ENCODE results near the gene PDE6C. TPM values are rescaled to one million over a fixed set of nuclear protein-coding genes. Genes with fewer than 3 reads are reported as not detected.

The PDE6C gene
- total RNA-seq, 4 donors from 2014 or later = not detected

DNA sequence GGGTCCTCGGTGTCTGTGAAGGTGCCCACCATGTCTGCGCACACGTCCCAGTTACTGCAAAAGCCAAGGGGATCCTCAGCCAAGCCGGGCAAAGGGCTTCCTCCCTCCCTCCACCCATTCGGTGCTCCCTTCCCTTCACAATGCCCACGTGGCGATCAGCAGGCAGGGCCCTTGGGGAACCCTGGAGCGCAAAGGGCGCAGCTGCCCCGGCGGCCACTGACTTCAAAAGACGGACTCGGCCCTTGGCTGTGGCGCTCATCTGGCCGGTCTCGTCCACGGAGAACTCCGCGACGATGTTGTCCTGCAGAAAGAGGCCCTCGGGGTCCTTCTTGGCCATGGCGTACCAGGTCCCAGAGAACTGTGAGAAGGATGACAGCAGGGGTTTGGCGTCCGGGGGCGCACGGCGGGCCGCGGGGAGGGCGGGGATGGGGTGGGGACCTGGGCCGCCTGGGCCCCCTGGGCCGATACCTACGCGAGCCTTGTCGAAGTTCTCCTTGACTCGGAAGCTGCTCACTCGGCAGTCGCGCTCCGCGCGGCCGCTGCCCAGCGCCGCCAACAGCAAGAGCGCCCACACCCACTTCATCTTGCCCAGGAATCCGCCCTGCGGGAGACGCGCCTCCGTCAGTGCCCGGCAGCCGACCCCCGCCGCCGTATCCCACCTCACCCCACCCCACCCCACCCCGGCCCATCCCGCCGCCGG is 11.7 kb upstream of the PDE6C start:
- no peak for TF ChIP-seq POLR2A (IDR thresholded peaks at IDR 0.05)
- TF ChIP-seq, protein P1, sequence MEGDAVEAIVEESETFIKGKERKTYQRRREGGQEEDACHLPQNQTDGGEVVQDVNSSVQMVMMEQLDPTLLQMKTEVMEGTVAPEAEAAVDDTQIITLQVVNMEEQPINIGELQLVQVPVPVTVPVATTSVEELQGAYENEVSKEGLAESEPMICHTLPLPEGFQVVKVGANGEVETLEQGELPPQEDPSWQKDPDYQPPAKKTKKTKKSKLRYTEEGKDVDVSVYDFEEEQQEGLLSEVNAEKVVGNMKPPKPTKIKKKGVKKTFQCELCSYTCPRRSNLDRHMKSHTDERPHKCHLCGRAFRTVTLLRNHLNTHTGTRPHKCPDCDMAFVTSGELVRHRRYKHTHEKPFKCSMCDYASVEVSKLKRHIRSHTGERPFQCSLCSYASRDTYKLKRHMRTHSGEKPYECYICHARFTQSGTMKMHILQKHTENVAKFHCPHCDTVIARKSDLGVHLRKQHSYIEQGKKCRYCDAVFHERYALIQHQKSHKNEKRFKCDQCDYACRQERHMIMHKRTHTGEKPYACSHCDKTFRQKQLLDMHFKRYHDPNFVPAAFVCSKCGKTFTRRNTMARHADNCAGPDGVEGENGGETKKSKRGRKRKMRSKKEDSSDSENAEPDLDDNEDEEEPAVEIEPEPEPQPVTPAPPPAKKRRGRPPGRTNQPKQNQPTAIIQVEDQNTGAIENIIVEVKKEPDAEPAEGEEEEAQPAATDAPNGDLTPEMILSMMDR (IDR thresholded peaks at IDR 0.05) = no peak
- peak overlapping the region; percentile 5 for H3K4me3 ChIP-seq (ENCODE audit: low read depth, poor library complexity, severe bottlenecking)
- intact Hi-C loops (cut with DNase I; ENCODE audit: low total_unique reads) = no loop called here
- peak in 1 of 2 donors; percentile 80 for DNase-seq (ENCODE audit: low spot score in 2 of 2)
- 24 to 43% methylated on average over 20 of the region's 60 CpGs for whole genome bisulfite sequencing, 2 donors

DNA sequence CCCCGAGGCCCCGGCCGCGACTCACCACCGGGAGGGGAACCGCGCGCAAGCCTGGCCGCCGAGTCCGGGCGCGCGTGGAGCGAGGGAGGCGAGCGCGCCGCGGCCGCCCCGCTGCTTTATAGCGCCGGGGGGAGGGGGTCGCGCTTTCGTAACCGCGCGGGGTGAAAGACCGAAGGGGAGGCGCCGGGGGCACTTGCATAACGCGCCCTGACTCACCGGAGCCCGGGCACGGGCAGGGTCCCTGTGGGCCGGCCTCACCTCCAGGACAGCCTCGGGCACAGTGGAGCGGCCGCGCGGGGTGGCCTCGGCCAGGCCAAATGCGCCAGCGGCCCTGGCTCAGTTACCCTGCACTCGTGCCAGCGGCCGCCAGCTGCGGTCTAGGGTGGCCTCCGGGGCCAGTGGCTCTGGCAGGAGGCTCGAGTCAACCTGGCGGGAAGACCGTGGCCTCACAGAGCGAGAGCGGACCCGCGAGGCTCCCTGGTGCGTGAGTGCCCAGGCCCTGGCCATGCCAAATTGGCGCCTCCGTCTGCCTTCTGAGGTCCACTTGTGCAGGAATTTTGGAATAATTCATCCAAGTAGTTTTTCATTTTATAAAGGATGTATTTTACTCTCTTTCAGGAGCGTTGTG is 11.1 kb upstream of the PDE6C start, which contains the start of gene RBP4:
Gene RBP4, minus strand, starts transcription at position 90 of the 628 bp plus-strand sequence. CDS start 207 bp downstream, outside the sequence.
- DNase-seq (ENCODE audit: low spot score in 2 of 2) = no peak

DNA sequence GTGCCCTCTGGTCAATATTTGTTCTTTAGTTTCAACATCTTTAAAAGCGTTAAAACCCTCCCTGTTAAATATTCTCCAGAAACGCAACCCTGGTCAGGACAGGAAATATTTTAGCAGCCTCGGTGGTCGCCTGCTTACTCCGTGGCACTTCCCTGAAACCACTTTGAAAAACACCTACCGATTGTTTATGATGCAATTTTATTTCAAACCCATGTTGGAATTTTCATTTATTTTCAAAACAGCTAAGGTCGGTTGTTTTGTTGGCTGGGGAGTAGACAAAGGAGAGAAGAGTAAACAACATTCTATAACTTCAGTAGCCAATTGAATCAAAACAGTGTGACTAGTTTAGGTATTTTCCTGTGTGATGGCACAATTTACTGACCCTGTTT is 10.6 kb upstream of the PDE6C start:
- no peak for TF ChIP-seq POLR2A (IDR thresholded peaks at IDR 0.05)
- TF ChIP-seq, protein P1 (IDR thresholded peaks at IDR 0.05) = no peak
- 7 to 9% methylated on average over 7 of the region's 7 CpGs for WGBS, 2 donors
- no peak overlapping the region for H3K4me3 ChIP-seq (ENCODE audit: low read depth, poor library complexity, severe bottlenecking)
- intact Hi-C loops (cut with DNase I; ENCODE audit: low total_unique reads) = no loop called here
- DNase-seq (ENCODE audit: low spot score in 2 of 2) = no peak

More for the DNA sequence above, 11.1 kb upstream of the PDE6C start, which contains the start of gene RBP4:
- WGBS, 2 donors = 2 to 6% methylated on average over 10 to 17 of the region's 63 CpGs
- intact Hi-C loops (cut with DNase I; ENCODE audit: low total_unique reads) = no loop called here
- peak within 1 kb of the TSS; percentile 5 for H3K4me3 ChIP-seq (ENCODE audit: low read depth, poor library complexity, severe bottlenecking)
- TF ChIP-seq, protein P1 (IDR thresholded peaks at IDR 0.05) = no peak
- TF ChIP-seq POLR2A (IDR thresholded peaks at IDR 0.05) = no peak

DNA sequence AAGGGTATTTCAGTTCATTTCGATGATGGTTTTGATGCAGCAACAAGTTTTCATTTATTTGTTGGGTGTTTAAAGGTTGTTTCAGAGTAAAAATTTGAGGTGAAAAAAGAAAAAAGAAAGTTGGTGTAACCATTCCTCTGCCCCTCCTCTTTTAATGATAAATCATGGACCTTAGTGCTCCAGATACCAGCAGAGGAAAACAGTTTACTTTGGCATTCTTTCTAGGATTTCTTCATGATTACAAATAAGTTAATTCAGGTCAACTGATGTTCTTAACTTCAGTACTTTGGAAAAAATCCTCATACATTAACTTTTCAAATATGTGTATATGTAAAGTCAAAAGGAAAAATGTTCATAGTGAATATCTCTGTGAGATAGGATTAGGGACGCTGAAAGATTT is 9.3 kb upstream of the PDE6C start:
- no peak overlapping the region for H3K4me3 ChIP-seq (ENCODE audit: low read depth, poor library complexity, severe bottlenecking)
- WGBS, 2 donors = 95 to 96% methylated on average over 2 of the region's 2 CpGs
- TF ChIP-seq POLR2A (IDR thresholded peaks at IDR 0.05) = no peak
- TF ChIP-seq, protein P1 (IDR thresholded peaks at IDR 0.05) = no peak
- intact Hi-C loops (cut with DNase I; ENCODE audit: low total_unique reads) = no loop called here
- DNase-seq (ENCODE audit: low spot score in 2 of 2) = no peak

GRCh38 chr10:93604146-93604545 is 8.2 kb upstream of the PDE6C start:
- intact Hi-C loops (cut with DNase I; ENCODE audit: low total_unique reads) = no loop called here
- no peak for TF ChIP-seq POLR2A (IDR thresholded peaks at IDR 0.05)
- TF ChIP-seq, protein P1 (IDR thresholded peaks at IDR 0.05) = no peak
- WGBS, 2 donors = 18 to 21% methylated on average over 2 of the region's 2 CpGs
- H3K4me3 ChIP-seq (ENCODE audit: low read depth, poor library complexity, severe bottlenecking) = no peak overlapping the region
- no peak for DNase-seq (ENCODE audit: low spot score in 2 of 2)

All from lower leg skin (tissue), 4 donors.